GM21825 (cell line): Measurements from ENCODE around the gene KIAA1671.

Experiments used
- ATAC-seq: cut with Tn5 transposase; IDR thresholded peaks from one replicate; pipeline ENCODE4 v1.9.1; 2021; ENCODE audit warnings: mild to moderate bottlenecking, moderate library complexity; ENCODE audit not compliant: unreplicated experiment

The KIAA1671 gene

DNA sequence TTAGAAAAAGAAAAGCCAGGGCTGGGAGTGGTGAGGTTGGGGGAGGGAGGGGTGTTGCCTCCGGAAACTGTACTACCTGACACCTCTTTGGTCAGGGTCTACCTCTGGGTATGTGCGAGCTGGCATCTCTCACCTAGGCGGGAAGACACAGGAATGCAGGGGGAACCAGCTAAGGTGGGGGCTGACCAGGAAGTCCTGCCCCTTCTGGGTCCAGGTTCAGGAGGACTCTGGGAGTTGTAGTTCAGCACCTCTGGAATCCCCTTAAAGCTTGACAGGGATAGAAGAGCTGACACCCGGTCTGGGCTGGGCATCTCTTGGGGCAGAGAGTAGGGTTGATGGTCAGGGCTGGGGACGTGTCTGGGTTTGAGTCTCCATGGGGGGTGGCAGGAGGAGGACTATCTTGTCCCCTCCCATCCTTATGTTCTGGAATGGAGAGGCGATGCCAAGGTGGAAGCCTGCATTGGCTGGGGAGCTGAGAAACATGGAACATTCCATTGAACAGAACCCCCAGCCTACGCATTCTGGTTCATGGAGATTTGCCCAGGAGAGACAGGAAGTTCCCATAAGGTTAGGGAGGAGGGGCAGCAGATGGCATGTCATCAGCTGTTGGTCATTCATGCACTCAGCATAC, 2.1 kb upstream of the KIAA1671 start:
- ATAC-seq: no peak

GRCh38 chr22:24952837-24953383, 394 bp downstream of the KIAA1671 start:
- ATAC-seq: no peak

DNA sequence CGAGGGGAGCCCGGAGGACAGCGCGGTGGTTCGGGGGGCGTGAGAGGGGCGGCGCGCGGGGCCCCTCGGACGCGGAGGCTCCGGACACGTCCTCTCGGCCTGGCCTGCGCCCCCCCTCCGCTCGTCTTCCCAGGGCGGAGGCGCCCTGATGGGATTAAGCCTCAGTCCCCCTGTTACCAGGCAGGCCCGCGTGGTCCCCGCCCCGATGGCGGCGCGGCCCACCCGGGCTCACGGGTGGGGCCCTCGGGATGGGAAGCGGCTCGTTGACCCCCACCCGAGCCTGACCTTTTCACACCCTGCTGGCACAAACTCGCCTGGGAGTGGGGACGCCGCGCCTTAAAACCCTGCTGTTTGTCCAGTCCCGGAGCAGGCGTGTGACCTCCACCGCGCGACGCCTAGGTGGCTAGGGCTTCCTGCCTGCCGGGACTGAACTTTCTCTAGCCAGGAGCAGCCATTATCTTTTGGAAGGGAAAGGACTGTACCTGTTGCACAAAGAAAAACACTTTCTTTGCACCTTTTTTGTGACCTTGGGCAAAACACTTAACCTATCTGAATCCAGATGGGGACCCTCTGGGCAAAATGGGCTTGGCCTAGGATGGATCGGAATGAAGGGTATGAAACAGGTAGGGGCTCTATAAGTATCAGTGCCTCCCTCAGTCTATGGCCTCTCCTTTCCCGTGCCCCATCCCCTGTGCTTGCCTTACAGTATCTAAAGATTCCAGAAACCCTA, 1.0 kb downstream of the KIAA1671 start:
- no peak for ATAC-seq

DNA sequence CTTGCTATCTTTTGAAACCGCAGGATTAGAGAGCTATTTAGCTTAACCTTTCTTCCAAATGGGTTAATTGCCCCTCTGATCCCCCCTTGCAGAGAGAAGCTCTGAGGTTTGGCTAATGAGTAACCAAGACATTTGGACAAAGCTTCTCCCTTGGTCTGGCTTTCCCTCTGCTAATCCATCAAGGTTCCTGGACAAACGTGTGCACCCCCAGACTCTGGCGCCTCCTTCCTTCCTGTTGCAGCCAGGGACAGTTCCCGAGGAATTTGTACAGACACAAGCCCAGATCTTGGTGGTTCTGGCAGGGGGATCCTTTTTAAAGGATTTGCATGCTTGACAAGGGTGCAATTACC, 1.6 kb downstream of the KIAA1671 start:
- ATAC-seq: no peak

GRCh38 chr22:24954856-24955255, 2.3 kb downstream of the KIAA1671 start:
- no peak for ATAC-seq

DNA sequence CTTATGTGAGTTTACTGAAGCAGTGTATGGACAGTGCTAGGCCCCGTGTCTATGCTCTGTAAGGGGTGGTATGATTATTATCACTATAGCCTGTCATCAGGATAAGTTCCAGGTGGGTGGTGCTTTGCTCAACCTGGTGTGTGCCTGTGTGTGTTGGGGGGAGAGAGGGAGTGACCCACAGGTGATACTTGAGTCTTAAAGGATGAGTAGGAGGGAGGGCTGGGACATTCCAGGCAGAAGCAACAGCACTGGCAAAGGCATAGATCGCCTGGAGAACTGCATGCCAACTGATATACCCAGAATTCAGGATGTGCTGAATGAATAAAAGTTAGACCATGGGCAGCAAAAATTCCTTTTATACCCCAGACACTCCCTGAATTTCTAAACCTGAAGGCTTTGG, 4.5 kb downstream of the KIAA1671 start:
- ATAC-seq: no peak

DNA sequence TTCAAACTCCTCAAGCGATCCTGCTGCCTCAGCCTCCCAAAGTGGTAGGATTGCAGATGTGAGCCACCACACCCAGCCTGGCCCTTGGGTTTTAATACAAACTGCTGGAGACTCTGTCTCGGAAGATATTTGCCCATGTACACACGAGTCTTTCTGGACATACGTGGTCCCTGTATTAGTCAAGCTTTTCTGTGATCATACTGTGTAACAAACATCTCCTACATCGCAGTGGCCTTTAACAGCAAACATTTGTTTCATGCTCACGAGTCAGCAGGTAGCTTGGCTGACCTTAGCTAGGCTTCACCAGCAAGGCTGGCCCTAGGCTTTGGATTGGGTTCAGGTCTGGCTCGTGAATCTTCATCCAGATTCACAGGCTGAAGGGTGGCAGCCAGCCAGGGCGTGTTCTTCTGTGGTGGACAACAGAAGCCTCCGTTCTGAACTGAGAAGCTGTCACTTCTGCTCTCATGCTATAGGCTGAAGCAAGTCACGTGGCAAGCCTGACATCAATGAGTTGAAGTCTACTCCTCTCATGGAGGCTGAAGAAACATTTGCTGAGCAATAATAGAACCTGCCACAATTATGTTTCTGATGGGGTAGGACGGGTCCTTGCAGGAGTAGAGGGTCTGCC, 8.8 kb downstream of the KIAA1671 start:
- no peak for ATAC-seq

- ATAC-seq: no peak
Measured at GRCh38 chr22:24962094-24962493, 9.6 kb downstream of the KIAA1671 start.

DNA sequence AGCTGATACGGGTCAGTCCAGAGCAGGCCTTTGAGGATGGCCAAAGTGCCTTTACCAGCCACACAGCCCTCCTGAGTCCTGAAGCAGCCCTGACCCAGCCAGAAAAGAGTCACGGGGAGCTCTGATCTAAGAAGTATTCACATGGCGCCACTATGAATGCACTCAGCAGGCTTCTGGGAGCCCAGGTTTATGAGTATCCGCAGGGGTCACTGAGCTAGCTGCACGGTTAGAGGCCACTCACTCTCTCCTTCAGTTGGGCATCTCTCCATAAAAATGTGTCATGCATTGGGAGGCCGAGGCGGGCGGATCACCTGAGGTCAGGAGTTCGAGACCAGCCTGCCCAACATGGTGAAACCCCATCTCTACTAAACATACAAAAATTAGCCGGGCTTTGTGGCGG, 10.3 kb downstream of the KIAA1671 start:
- ATAC-seq: no peak

DNA sequence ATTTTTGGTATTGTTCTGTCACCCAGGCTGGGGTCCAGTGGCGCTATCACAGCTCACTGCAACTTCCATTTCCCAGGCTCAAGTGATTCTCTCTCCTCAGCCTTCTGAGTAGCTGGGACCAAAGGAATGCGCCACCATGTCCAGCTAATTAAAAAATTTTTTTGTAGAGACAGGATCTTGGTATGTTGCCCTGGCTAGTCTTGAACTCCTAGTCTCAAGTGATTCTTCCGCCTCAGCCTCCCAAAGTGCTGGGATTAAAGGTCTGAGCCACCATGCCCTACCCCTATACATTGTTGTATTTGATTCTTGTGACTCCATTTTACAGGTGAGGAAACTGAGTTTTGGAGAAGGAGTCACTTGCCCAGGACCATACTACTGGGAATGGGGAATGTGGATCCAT, 11.9 kb downstream of the KIAA1671 start:
- ATAC-seq: no peak

DNA sequence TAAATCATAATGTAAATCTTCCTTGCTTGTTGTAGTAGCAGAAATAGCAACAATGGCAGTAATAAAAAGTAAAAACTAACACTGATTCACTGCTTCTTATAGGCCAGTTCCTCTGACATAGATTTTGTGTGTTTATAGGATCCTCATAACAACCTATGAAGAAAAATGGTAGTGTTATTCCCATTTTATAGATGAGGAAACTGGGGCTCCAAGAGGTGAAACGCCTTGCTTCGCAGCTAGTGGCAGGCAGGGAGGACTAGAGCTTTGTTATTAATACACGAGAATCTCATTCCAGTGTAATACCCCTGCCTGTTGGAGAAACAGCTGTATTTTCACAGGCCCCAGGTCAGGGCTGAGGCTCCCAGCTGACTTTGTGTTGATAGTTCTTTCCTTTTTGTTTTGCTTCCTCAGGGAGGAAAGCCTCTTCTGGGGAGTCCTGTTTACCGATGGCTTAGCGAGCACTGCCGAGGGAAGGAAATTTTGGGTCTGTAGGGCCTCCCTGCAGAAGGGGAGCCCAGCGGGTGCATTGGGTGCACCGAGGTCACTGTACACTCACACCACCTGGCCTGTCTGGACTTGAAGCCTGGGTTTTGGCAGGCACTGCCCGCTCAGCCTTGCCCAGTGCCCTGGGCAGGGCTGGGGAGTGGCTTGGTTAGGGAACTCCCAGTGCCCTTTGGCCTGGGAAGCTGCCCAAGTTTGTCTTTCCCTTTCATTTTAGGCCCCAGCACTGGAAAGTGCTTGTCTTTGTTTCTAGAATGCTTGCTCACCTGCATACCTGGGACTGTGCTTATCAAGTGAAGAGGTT, 13.5 kb downstream of the KIAA1671 start:
- ATAC-seq: no peak

- no peak for ATAC-seq
Measured at GRCh38 chr22:24968066-24968561, 15.6 kb downstream of the KIAA1671 start.

GRCh38 chr22:24969560-24970301, 17.2 kb downstream of the KIAA1671 start:
- ATAC-seq: no peak

GRCh38 chr22:24972369-24972768, 19.9 kb downstream of the KIAA1671 start:
- no peak for ATAC-seq

GRCh38 chr22:24973872-24974271, 21.4 kb downstream of the KIAA1671 start:
- ATAC-seq: no peak

- no peak for ATAC-seq
Measured at GRCh38 chr22:24975125-24975640, 22.7 kb downstream of the KIAA1671 start.

- no peak for ATAC-seq
Measured at GRCh38 chr22:24975813-24976341, 23.4 kb downstream of the KIAA1671 start.

- no peak for ATAC-seq
Measured at GRCh38 chr22:24976442-24977218, 24.1 kb downstream of the KIAA1671 start.
